Caco-2 (cell line): ENCODE results near the gene FNBP1. TPM values are rescaled to one million over a fixed set of nuclear protein-coding genes. Genes with fewer than 3 reads are reported as not detected.

ENCODE experiments used
- BruUV-seq: library from RNA; stranded (reverse); fragments of 400-500 nt; replicated peaks from 2 replicates; lab custom pipeline; 2021; lab: Mats Ljungman, UMichigan
- CTCF ChIA-PET: fragments of 300-600 bp; sonication (Branson Sonifier 250); formaldehyde crosslinking; loops from one replicate; lab custom pipeline; 2022; ENCODE audit warnings: antibody characterized with exemption; lab: Charles Lee
- POLR2A ChIA-PET: fragments of 300-600 bp; sonication (Branson Sonifier 250); formaldehyde crosslinking; loops from one replicate; lab custom pipeline; 2022; ENCODE audit warnings: antibody characterized with exemption; lab: Charles Lee
- DNase-seq, 2 experiments: peaks; one replicate each; pipeline versions ENCODE4 v3.0.0 to v3.0.0-alpha.2; 2020 to 2022
- H3K27me3 ChIP-seq: replicated peaks from 2 replicates; pipeline ENCODE4 v1.6.0; 2011; ENCODE audit warnings: low read length; ENCODE audit not compliant: control insufficient read depth, insufficient read depth
- H3K36me3 ChIP-seq: 2 replicates; pipeline ENCODE4 v1.5.1; 2011; ENCODE audit warnings: low read length; ENCODE audit not compliant: control insufficient read depth, insufficient read depth
- H3K4me1 ChIP-seq: fragments of 250-450 bp; sonication (Bioruptor Pico); 2 replicates; pipeline ENCODE4 v1.5.1; 2020; ENCODE audit warnings: mild to moderate bottlenecking
- H3K4me3 ChIP-seq: 2 replicates; pipeline ENCODE4 v1.5.1; 2011; ENCODE audit warnings: low read depth, mild to moderate bottlenecking, control low read depth, low read length
- H3K9me3 ChIP-seq: fragments of 250-450 bp; sonication (Bioruptor Pico); 2 replicates; pipeline ENCODE4 v1.5.1; 2020; ENCODE audit warnings: mild to moderate bottlenecking, moderate library complexity
- H3K27ac Mint-ChIP-seq: one replicate; pipeline ENCODE4 v1.8.0; 2022; ENCODE audit warnings: mixed read lengths; ENCODE audit not compliant: unreplicated experiment
- H3K27me3 Mint-ChIP-seq: one replicate; pipeline ENCODE4 v1.8.0; 2022; ENCODE audit warnings: mixed read lengths; ENCODE audit not compliant: insufficient read depth, unreplicated experiment
- H3K36me3 Mint-ChIP-seq: one replicate; pipeline ENCODE4 v1.8.0; 2022; ENCODE audit warnings: mild to moderate bottlenecking, mixed read lengths; ENCODE audit not compliant: insufficient read depth, unreplicated experiment
- H3K4me1 Mint-ChIP-seq: one replicate; pipeline ENCODE4 v1.8.0; 2022; ENCODE audit warnings: low read depth, mixed read lengths; ENCODE audit not compliant: unreplicated experiment
- H3K4me3 Mint-ChIP-seq: one replicate; pipeline ENCODE4 v1.8.0; 2022; ENCODE audit warnings: mild to moderate bottlenecking, moderate library complexity, mixed read lengths; ENCODE audit not compliant: unreplicated experiment
- H3K9me3 Mint-ChIP-seq: one replicate; pipeline ENCODE4 v1.8.0; 2022; ENCODE audit warnings: mixed read lengths; ENCODE audit not compliant: unreplicated experiment
- intact Hi-C: fragments of 100-400 bp; cut with micrococcal nuclease; formaldehyde crosslinking; loops from one replicate; pipeline ENCODE4 v1.10.0; 2022; ENCODE audit not compliant: unreplicated experiment
- total RNA-seq: library from RNA; stranded (reverse); gene quantifications from 2 replicates; pipeline ENCODE4 v1.2.3, GENCODE V29; 2022
- TF ChIP-seq, protein P1 (sequence below), 2 experiments: fragments of 200-600 bp in 1 of 2; IDR thresholded peaks; 1 replicate in 1 of 2; 2 replicates in 1 of 2; pipeline versions ENCODE4 v1.5.1 to v1.8.0; 2011 to 2022; ENCODE audit warnings: antibody characterized with exemption in 1 of 2, control low read depth in 1 of 2, inconsistent platforms in 1 of 2, low read depth in 1 of 2, low read length in 1 of 2, mild to moderate bottlenecking in 1 of 2, moderate library complexity in 1 of 2; ENCODE audit not compliant: insufficient read depth in 1 of 2, severe bottlenecking in 1 of 2, unreplicated experiment in 1 of 2

Gene FNBP1
- total RNA-seq, 1 experiment from 2014 or later, result 33.2 TPM

DNA sequence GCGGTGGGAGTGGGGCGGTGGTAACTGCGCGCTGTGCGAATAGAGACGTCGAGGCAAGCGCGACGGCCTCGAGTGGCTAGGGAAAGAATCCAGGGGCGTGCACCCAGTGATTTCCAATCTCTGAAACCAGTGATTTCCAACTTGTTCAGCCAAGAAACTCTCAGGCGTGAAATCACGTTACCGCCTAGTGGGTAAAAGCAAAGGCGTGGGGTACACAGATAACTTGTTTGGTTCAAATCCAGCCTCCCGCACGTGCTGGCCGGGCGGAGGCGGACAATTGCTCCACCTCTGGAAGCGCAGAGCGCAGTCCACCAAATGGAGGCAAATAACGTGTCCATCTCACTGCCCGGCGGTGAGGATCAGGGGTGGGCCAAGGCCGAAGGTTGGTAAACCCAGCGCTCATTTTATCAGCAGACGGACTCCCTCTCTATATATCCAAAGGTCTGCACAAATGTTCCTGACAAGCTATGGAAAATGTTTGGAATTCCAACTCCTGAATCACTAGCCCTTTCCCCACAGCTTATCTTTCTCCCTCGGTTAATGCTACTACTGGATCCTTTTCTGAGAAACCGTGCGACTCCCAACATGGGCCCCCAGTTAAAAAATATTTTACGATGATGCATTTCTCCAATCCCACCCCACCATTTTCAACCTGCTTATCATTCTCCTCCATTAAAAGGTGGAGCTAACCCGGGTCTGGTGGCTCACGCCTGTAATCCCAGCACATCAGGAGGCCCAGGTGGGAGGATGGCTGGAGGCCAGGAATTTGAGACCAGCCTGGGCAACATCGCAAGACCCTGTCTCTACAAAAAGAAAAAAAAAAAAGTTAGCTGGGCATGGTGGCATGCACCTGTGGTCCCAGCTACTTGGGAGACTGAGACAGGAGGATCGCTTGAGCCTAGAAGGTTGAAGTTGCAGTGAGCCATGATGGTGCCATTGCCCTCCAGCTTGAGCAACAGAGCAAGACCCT is 950 bp upstream of the FNBP1 start:
- DNase-seq, result peak; percentile 55 to 63
- Mint-ChIP-seq H3K4me1 (peaks cover 13% of the 10 kb centered on the region), H3K36me3 (peaks cover 17% of the 10 kb centered on the region), H3K9me3 (no peaks in the 10 kb centered on the region), H3K27me3 (no peaks in the 10 kb centered on the region), H3K27ac (peak overlapping the region; percentile 89), H3K4me3 (peak overlapping the region; percentile 99)
- TF ChIP-seq, protein P1, sequence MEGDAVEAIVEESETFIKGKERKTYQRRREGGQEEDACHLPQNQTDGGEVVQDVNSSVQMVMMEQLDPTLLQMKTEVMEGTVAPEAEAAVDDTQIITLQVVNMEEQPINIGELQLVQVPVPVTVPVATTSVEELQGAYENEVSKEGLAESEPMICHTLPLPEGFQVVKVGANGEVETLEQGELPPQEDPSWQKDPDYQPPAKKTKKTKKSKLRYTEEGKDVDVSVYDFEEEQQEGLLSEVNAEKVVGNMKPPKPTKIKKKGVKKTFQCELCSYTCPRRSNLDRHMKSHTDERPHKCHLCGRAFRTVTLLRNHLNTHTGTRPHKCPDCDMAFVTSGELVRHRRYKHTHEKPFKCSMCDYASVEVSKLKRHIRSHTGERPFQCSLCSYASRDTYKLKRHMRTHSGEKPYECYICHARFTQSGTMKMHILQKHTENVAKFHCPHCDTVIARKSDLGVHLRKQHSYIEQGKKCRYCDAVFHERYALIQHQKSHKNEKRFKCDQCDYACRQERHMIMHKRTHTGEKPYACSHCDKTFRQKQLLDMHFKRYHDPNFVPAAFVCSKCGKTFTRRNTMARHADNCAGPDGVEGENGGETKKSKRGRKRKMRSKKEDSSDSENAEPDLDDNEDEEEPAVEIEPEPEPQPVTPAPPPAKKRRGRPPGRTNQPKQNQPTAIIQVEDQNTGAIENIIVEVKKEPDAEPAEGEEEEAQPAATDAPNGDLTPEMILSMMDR (IDR thresholded peaks at IDR 0.05; ENCODE audit: insufficient read depth in 1 of 2, low read depth in 1 of 2, low read length in 1 of 2, severe bottlenecking in 1 of 2, unreplicated experiment in 1 of 2), result peak in 1 of 2 experiments; percentile 14
- TSS peak; percentile 30 for BruUV-seq
- Histone ChIP-seq H3K27me3 (no peaks in the 10 kb centered on the region), H3K4me3 (peak overlapping the region; percentile 87), H3K36me3 (no peaks in the 10 kb centered on the region), H3K4me1 (peaks cover 12% of the 10 kb centered on the region), H3K9me3 (no peaks in the 10 kb centered on the region)
- intact Hi-C loops, result loop anchor here (1.0 kb wide), 1 partner anchor 9 kb away; the partner anchor contains the start of gene GPR107
- POLR2A ChIA-PET, result interaction anchor here (1.7 kb wide), 1 partner anchor 10 kb away, joined by 4 read pairs; the partner anchor contains the start of gene GPR107
- CTCF ChIA-PET, result no interaction called here

DNA sequence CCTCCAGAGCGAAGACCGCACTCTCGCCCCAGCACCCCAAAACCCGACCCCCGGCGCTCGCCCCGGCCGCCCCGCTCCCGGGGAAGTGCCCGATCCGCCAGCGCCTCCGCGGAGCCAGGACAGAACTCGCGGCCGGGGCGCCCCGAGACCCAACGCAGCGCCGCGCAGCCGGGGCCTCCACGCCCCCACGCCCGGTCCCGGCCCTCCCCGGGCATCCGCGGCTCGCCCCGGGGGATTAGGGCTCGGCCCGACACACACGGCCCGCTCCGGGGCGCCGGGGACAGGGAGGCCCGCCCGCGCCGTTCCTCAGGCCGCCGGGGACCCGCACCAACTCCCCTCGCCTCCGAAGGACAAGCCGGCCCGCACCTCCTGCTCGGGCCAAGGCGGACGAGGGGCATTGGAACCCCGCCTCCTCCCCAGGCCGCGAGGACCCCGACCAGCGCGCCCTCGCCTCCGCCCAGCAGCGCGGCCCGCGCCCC is 544 bp downstream of the FNBP1 start:
- Mint-ChIP-seq H3K4me1 (peaks cover 13% of the 10 kb centered on the region), H3K36me3 (peaks cover 17% of the 10 kb centered on the region), H3K27me3 (no peaks in the 10 kb centered on the region), H3K27ac (peak overlapping the region; percentile 91), H3K9me3 (no peaks in the 10 kb centered on the region), H3K4me3 (peak overlapping the region; percentile 99)
- TF ChIP-seq, protein P1 (IDR thresholded peaks at IDR 0.05; ENCODE audit: insufficient read depth in 1 of 2, low read depth in 1 of 2, low read length in 1 of 2, severe bottlenecking in 1 of 2, unreplicated experiment in 1 of 2), result no peak
- ChIA-PET POLR2A (interaction anchor here (0.6 to 1.9 kb wide), 4 partner anchors 11 to 36 kb away, joined by 3 to 9 read pairs (median 6); partner anchors contain the start of gene GPR107), CTCF (interaction anchor here (0.6 kb wide), 1 partner anchor 130 kb away, joined by 3 read pairs; no protein-coding TSS in a partner anchor)
- Histone ChIP-seq H3K4me3 (peak overlapping the region; percentile 87), H3K4me1 (peaks cover 12% of the 10 kb centered on the region), H3K9me3 (no peaks in the 10 kb centered on the region), H3K36me3 (no peaks in the 10 kb centered on the region), H3K27me3 (no peaks in the 10 kb centered on the region)
- no TSS peak for BruUV-seq
- peak in 1 of 2 experiments; percentile 48 for DNase-seq
- intact Hi-C loops, result no loop called here
